HL-60/S4 (cell line): ENCODE data around the gene SELP.

Experiments
- in situ Hi-C: fragments of 300-500 bp; cut with MboI; formaldehyde crosslinking; loops from 2 replicates; pipeline ENCODE4 v1.14.3; 2022; ENCODE audit warnings: low sequenced_read_pairs

SELP gene

DNA sequence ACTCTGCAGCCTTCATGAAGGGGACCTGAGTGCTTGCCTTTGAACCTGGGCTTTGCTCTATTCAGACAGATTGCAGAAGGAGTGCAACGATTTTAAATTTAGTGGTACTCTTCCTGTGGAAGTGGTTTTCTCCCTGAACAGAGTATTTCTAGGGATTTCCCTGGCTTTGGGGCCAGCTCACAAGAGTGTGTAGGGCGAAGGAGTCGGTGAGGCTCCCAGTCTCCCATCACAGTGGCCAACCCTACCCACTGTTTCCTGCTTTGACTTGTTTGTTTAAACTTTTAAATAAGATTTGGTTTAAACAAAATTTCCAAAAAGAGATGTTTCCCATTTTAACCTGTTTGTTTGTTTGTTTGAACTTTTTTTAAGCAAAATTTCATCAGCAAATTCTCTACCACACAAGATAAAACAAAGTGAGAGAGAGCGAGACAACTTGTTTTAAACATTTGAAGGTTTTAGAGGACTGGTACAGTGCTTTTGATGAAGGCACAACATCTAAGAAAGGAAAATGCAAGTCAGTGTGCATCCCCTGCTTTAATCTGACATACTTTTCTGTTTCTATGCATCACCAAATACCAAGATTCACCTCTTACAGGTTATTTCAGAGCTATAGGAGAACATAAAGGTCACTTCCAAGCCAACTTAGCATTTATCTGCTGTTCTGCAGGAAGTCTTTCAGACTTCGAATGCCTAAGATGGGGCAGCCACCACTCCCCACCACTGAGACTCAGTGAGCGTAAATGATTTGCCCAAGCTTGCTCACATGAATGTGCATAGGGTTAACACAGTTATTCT lies 6.6 kb downstream of the SELP start:
- in situ Hi-C loops, result no loop called here

DNA sequence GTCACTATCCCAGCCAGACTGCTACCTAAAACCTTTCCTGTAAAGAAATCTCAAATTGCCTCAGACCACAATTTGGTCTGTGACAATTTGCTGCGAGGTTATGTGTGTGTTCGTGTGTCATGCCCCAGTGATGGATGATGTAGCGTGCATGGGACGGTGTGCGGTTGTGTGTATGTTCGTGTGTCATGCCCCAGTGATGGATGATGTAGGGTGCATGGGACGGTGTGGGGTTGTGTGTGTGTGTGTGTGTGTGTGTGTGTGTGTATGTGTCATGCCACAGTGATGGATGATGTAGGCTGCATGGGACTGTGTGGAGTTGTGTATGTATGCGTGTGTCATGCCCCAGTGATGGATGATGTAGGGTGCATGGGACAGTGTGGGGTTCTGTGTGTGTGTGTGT lies 9.4 kb downstream of the SELP start:
- in situ Hi-C loops, result no loop called here

DNA sequence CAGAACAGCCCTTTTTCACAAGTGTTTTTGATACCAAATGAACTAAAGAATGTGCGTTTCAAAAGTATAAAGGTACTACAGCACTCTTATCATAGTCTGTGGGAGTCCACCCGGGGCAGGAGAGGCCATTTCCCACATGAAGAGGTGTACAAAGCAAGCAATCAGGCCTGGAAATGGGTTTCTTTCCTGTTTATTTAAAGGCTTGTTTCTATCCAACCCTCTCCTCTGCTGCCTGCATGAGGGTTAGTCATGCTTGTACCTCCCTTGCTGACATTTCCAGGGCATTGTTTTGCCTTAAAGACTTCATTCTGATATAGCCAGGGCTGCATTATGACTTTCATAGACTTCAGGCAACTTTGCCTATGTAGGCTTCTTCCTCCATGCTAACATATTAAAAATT lies 11.6 kb downstream of the SELP start:
- in situ Hi-C loops, result no loop called here

DNA sequence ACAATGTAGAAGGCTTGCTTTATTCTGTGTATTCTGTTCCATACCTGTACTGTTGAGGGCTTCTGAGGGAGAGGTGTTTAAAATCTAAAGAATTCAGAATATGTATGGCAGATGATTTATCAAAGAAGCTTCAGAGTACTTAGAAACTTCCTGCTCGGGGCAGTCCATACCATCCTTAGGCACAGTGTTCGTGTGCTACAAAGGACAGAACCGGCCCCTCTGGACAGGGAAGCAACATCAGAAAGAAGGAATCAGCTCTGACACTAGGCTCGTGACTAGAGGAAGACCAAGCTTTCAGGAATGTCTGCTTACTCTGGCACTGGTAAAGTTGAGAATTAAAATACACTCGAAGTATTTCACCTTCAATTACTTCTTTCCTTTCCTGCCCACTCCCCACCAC lies 14.1 kb downstream of the SELP start:
- in situ Hi-C loops, result no loop called here

DNA sequence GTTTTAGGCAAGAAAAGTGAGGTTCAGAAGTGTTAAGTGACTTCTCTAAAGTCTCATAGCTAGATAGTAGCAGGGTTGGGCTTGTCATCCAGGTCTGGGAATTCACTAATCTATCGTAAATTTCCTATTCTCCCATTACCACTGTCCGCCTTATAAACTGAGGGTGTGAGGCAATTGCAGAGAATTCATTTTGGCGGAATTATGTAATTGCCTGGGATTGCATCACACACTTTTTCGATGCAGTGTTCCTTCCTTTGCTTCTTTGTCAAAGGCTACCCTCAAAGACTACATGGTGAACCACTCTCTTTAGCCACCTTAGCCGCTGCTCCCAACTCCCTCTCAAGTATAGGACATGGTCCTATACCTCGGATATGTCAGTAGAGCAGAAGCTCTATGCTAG lies 19.1 kb downstream of the SELP start:
- in situ Hi-C loops, result no loop called here

DNA sequence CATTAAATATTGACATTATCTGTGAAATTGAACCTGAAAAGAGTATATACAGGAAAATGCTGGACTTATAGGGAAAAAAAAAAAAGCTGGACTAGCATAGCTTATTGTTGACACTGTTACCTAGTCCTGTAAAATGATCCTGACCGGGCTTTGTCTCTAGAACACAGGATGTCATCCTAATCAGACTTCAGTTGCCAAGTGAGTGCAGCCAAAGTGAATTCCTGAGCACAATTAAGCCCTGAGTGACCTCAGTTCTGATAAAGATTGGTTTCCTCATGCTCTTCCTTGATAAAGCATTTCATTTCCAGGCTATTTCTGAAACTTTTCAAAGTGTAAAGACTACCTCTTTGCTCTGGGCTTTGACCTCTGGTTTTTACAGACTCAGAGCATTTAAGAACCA lies 19.8 kb downstream of the SELP start:
- in situ Hi-C loops, result no loop called here

DNA sequence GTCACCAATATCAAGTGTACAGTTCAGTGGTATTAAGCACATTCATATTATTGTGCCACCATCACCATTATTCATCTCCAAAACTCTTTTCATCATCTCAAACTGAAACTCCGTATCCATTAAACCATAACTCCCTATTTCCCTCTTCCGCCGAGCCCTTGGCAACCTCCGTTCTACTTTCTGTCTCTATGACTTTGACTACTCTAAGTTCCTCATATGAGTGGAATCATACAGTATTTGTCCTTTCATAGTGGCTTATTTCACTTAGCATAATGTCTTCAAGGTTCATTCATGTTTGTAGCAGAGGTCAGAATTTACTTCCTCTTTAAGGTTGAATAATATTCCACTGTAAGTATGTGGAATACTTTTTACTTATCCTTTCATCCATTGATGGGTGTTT lies 21.7 kb downstream of the SELP start:
- in situ Hi-C loops, result loop anchor here (10.0 kb wide), 1 partner anchor 97 kb away; no protein-coding TSS in a partner anchor

DNA sequence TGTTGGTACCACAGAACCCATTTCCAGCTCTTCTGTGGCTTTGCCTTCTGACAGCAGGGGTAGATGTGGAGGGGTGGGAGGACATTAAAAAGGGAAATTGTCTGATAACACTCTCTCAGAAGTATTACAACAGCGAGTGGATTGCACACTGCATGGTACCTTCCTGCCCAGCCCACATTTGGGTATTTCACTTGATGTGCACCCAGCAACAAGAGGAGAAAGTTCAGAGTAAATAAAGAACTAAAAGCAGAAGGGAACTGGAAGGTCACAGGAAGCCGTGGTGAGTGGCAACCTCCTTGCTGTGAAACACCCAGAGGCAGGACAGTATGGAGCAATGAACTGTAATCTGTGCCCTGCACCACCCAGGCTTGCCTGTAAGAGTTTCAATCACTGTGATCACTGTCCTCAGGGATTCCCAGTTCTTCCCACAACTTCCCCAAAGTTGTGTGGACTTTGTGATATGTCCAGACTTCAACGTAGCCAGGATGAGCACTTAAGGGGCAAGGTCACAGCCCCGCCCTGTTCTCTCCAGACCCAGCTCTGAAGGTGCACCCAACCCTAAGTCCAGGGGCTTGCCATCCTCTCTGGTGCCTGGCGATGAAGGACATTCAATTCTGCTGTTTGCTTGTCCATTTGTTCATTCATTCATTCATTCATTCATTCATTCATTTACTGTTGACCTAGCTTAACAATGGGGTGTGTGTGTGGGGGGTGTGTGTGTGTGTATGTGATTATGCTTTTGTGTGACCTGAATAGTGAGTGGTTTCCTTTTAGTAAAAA lies 25.0 kb downstream of the SELP start:
- in situ Hi-C loops, result loop anchor here (10.0 kb wide), 1 partner anchor 100 kb away; no protein-coding TSS in a partner anchor

DNA sequence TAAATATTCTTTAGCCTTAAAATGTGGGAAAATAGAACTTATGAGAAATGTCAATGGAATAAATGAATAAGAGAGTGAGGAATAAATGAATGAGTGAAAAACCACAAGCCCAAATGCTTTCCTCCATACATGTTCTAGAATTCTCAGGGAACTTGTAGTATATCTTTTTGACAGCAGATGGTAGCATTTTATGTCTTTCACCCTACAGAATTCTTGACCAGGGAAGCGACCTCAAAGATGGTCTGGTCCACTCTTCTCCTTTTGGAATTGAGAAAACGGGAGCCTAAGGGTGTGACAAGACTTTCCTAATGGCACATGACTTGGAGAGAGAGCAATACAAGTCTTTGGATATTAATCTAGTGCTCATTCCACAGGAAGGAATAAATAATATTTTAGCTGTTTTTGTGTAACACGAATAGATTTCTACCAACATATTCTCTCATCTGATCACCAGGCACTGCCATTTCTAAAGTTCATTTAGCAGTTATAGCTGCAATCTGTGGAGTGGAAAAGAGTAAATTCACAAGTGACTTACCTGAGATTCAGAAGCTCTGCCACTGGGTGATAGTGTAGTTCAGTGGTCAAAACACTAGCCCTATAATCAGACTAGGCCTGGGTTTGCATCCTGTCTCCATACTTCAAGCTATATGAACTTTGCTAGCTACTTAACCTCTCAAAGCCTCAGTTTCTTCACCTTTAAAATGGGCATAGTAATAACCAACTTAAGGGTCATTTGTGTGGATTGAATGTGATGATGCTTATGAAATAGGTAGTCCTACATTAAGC lies 28.6 kb downstream of the SELP start:
- in situ Hi-C loops, result loop anchor here (10.0 kb wide), 1 partner anchor 104 kb away; no protein-coding TSS in a partner anchor

DNA sequence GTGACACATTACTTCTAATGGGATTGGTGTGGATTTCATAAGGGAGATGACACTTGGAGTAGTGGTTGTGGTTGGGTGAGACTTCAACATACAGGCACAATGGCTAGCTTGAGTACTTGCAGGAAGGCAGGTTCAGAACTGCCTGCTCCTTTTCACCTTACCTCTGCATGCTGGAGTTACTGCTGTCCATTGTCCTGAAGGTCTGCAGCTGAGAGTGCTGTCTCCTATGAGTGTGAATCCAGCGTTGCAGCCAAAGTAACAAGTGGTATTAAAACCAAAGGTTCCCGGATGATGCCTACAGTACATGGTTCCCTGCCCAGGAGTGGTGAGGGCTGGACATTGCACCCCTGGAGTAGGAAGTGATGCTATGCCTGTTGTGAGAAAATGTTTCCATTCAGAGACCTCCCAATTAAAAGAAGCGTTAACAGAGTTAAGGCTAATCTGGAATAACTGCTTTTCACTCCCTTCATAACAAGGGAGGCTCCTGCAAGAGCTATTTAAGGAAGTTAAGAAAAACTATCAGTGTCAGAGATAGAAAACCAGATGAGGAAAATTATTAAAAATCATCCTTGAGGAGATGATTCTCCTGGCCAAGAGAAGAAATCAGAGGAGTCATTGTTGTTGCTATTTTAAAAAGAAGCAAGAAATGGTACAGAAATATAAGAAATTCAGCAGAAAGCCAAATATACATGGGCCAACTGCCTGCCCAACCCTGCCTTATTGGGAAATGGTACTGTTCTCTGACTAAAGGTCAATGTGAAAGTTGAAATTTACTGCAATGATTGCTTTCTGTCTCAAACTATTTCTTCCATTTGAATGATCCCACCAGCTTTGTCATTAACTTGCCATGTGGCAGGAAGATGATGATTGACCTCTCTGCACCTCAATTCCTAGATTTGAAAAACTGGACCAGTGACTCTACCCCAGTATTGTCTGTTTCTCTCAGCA lies 33.9 kb downstream of the SELP start:
- in situ Hi-C loops, result no loop called here

DNA sequence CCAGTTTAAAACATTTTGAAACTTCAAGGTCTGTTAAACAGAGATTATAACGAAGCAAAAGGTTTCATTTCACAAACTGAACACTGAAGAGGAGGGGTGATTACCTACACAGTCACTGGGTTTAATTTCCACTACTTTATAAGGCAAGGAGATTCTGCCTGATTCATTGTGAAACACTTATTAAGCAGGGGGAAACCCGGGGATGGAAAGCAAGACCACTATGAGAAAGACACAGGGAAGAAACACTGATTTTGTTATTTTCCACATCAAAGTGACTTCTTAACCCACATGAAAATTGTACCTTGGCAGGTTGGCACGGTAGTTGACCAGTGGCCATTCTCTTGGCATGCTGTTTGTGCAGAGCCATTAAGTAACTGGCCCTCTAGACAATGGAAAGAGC lies 35.5 kb downstream of the SELP start:
- in situ Hi-C loops, result no loop called here

DNA sequence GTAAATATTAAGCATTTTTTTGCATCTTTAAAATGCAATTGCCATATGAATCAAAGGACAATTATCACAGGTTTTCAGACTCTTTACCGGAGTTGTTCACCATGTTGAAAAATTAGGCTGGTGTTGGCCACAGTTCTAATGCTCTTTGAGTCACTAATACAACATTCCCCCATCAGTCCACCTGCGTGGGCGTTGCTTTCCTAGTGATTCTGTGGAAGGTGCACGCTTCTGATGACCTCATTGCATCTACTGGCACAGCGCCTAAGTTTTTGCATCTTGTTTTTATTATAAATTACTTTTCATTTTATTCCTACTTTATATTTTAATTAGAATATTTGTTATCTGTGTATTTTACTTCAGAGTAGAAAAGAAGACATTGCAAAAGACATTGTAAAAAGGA lies 39.0 kb downstream of the SELP start:
- in situ Hi-C loops, result no loop called here

DNA sequence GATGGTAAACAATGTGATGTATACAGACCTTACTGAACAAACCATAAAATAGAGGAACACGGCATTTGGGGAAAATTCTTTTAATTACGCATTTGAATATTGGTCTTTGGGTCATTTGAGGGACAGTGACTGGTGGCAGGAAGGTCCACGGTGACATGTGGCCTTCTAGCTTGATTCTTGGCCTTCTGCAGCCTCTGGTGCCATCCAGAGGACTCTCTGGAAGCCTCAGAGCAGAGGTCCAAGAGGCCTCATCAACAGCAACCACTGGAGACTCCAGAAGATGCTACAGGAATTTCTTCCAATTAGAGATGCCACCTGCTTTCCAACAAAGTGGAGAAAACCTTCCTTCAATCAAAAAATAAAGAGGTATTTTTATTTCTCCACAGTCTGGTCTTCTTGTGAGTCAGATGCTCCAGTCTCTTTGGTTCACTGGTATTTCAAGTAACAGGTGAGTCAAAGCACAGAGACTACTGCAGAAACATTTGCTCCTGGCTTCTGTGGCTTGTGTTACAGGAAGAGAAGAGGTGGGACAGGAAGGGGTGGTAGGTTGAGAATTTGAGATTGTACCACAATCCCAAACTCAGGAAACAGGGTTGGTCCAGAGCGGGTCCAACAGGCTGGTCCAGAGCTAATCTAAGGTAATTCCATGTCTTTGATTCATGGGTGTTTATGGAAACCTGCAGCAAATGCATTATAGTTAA lies 41.0 kb downstream of the SELP start:
- in situ Hi-C loops, result no loop called here

DNA sequence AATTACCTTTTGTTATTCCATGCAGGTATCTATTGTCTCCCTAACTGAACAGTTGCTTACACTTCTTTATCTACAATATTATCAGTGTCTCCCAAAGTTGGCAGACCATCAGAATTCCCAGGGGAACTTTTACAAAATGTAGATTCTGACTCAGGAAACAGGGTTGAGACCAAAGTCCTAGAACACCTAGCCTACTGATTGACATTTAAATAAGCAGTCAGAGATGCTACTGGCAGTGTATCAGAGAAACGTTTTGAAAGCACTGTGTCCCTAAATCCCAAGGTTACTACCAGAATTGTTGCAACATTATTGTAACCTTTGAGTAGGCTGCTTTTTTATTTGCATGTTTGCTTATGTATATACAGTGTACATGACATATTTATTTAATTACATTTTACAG lies 41.8 kb downstream of the SELP start:
- in situ Hi-C loops, result no loop called here

DNA sequence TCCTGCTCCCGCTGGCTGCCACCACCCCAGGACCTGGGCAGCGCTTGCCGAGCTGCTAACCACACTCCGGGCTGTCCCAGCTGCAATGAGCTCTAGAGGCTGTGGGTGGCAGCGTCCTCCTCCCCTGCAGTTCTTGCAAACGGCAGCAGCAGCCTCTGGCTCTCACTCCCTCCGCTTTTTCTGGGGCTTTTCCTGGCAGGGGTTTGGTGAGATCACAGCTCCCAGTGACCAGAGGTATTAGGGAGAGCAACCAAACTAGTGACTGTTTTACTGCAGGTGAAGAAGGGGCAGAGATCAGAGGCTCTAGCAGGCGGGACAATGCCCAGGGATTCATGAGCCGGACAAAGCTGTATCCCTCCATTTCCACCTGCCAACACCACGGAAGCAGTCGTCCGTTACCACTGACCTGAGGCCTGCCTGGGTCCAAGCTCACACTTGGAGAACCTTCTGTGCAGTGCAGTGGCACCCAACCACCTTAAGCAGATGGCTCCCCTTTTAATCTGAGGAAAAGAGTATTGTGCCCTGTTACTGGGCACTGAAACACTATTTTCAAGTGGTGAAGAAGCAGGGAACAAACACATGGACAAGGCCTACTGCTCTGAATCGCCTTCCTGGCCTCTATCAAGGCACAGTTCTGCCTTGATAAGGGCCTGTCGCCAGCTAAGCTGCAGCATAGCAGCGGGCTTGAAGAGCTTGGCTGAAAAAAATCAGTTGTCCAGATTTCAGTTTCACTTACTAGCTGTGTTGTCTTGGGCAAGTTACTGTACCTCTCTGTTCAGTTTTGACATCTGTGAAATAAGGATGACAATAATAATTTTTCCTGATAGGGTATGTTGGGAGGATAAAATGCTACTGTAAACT lies 43.3 kb downstream of the SELP start, which contains the start of gene F5:
Gene F5 (minus strand): TSS at position 87 of the 861 bp plus-strand sequence. CDS start 95 bp downstream, outside the sequence.
- in situ Hi-C loops, result no loop called here

DNA sequence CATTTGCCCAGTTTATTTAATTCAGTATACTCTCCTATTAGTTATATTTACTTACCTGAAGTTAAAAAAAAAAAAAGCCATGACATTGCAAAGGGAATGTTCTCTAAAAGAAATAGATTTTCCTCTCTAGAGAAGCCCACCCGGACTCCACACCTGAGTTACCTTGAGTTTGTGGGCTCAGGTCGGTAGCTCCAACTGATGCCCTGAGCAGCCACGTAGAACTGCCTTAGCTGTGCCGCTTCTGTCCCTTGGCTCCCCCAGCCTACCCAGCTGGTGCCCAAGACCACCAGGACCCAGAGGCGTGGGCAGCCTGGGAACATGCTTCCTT lies 43.9 kb downstream of the SELP start:
- in situ Hi-C loops, result no loop called here

DNA sequence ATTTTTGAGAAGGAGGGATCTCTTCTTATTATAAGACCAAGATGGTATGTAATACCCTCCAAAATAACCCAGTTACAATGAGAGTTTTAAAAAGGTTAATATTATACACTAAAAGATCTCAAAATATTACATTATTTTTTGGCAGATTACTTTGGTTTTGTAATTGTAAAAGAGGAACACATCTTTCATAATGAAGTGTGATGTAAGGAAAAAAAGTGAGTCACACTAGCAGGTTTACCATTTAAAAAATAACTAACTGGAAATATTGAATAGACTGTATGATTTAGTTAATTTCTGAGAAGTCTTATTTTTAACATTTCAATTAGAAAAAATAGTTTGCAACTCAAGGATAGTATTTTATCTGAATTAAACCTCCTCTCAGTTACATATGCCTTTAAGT lies 44.7 kb downstream of the SELP start:
- in situ Hi-C loops, result no loop called here

DNA sequence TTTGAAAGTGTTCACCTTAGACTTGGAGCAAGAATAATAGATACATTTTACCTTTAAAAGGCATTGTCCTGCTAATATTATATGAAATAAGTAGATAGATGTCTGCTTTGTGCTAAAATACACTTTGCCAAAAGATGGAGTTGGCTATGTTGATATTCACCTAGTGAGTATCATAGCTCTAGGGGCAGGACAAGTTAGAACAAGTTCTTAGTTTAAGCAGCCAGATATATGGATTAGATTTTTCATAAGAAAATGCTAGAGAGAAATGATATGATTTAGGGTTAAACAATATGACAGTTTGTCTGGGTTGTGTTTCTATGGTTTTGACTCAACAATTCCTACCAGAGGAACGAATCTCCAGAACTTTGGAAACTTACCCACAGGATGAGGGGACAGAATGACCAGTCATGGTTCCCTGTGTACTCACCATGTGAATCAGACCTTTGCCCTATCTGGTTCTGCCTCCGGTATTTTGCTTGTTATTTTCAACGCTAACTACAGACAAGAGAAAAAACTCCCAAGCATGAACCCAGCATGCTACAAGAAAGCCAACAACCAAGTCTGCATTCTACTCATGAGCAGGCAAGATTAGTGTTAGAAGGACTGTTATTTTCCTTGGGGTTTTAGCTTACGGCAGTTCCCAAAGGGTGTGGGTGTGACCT lies 45.3 kb downstream of the SELP start:
- in situ Hi-C loops, result no loop called here
